ENCODE data around the gene RAPSN.

RAPSN gene

DNA sequence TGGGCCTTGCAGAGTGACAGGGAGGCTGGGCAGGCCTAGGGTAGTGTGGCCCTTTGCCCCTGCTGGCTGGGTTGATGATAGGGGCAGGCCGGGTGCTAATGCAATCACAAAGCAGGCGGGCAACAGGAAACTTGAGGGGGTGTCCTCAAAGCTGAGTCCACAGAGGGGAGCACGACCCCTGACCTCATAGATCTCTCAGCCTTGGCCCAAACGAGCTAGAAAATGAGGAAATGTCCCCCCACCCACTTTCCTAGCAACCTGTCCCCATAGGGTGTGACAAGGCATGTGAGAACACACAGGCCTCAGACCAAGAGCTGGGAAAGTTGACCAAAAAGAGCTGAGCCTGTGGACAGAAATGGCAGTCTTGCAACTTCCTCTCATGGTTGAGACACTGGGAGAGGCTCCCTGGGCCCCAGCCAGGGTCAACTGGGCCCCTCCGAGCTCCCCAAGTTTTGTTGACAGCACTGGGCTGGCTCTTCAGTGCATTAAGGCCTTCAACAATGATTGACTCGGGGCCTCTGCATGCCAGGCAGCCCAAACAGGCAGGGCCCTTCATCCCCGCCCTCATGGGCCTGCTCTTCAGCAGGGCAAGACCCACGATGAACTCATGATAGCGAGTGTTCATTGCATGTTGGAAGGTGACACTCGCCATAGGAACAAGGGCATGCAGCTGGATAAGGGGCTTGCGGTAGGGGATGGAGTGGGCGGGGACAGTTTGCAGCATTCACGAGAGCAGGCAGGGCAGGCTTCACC is 60.8 kb downstream of the RAPSN start:
- no peak for DNase-seq

Measured in stimulated activated CD8-positive, alpha-beta memory T cell treated with anti-CD3 and anti-CD28 coated beads, Interleukin-4, amount 100 ng/mL, for 48 hours (primary cell).